Right hindlimb (tissue), 1 donor: ENCODE results near the gene RBBP5.

ENCODE experiments used
- DNase-seq: peaks from one replicate; pipeline ENCODE4 v3.0.0-alpha.2; 2018

RBBP5 gene

GRCh38 chr1:205128050-205128449 is 6.3 kb upstream of the RBBP5 start:
- no peak for DNase-seq

- DNase-seq, result no peak
Measured at GRCh38 chr1:205127646-205128045, 5.9 kb upstream of the RBBP5 start.

- no peak for DNase-seq
Measured at GRCh38 chr1:205124726-205125125, 2.9 kb upstream of the RBBP5 start.

GRCh38 chr1:205122489-205122882 is 708 bp upstream of the RBBP5 start:
- no peak for DNase-seq

GRCh38 chr1:205118752-205119151 is 3.0 kb downstream of the RBBP5 start:
- no peak for DNase-seq

GRCh38 chr1:205111354-205111753 is 10.4 kb downstream of the RBBP5 start:
- no peak for DNase-seq

GRCh38 chr1:205109711-205110110 is 12.1 kb downstream of the RBBP5 start:
- DNase-seq, result no peak

GRCh38 chr1:205109269-205109668 is 12.5 kb downstream of the RBBP5 start:
- DNase-seq, result no peak

GRCh38 chr1:205108464-205108863 is 13.3 kb downstream of the RBBP5 start:
- DNase-seq, result no peak

- no peak for DNase-seq
Measured at GRCh38 chr1:205107327-205107726, 14.5 kb downstream of the RBBP5 start.

- DNase-seq, result no peak
Measured at GRCh38 chr1:205102404-205102803, 19.4 kb downstream of the RBBP5 start.

GRCh38 chr1:205098242-205098641 is 23.5 kb downstream of the RBBP5 start:
- DNase-seq, result no peak

- DNase-seq, result no peak
Measured at GRCh38 chr1:205095422-205095821, 26.4 kb downstream of the RBBP5 start.

- DNase-seq, result no peak
Measured at GRCh38 chr1:205091043-205091740, 30.6 kb downstream of the RBBP5 start.

- no peak for DNase-seq
Measured at GRCh38 chr1:205088341-205088740, 33.4 kb downstream of the RBBP5 start.

- DNase-seq, result no peak
Measured at GRCh38 chr1:205084360-205084759, 37.4 kb downstream of the RBBP5 start, which contains the start of gene TMEM81. Gene TMEM81 (minus strand): TSS chr1:205084460. CDS start chr1:205084320, 140 bp downstream.

GRCh38 chr1:205082431-205082830 is 39.3 kb downstream of the RBBP5 start:
- DNase-seq, result no peak

GRCh38 chr1:205077934-205078311 is 43.9 kb downstream of the RBBP5 start:
- DNase-seq, result no peak

GRCh38 chr1:205077158-205077933 is 44.4 kb downstream of the RBBP5 start:
- DNase-seq, result no peak

- DNase-seq, result no peak
Measured at GRCh38 chr1:205076245-205076761, 45.5 kb downstream of the RBBP5 start.

GRCh38 chr1:205075642-205076155 is 46.1 kb downstream of the RBBP5 start:
- DNase-seq, result no peak

- no peak for DNase-seq
Measured at GRCh38 chr1:205074513-205074912, 47.3 kb downstream of the RBBP5 start.

GRCh38 chr1:205074084-205074483 is 47.7 kb downstream of the RBBP5 start:
- no peak for DNase-seq

GRCh38 chr1:205073511-205073910 is 48.3 kb downstream of the RBBP5 start:
- DNase-seq, result no peak
